ENCODE results near the gene OR4P4.

DNA sequence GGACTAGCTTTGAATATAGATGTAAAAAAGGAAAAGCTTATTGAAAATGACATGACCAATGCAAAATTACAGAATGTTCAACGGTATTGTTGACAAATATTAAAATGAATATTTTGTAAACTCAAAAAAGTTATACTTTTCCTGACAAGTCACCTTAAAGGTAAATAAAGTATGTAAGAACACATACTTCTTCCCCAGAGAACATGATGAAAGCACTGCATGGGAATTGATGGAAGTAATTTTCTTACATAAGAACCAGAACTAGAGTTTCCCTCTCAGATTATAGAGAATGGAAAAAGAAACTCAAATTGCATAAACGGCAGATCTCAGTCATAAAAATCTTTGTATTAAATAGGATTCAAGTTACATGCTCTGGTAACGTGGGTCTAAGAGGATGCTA is at the start of gene OR4P4:
- TF ChIP-seq ZNF768 (tag by site-specific recombination; IDR thresholded peaks at IDR 0.05) (no peak), CTCF (tag by site-specific recombination; IDR thresholded peaks at IDR 0.05) (no peak), ZNF354C (tag by site-specific recombination; IDR thresholded peaks at IDR 0.05; ENCODE audit: borderline replicate concordance, low read depth) (no peak)
- TF ChIP-seq, protein P1, sequence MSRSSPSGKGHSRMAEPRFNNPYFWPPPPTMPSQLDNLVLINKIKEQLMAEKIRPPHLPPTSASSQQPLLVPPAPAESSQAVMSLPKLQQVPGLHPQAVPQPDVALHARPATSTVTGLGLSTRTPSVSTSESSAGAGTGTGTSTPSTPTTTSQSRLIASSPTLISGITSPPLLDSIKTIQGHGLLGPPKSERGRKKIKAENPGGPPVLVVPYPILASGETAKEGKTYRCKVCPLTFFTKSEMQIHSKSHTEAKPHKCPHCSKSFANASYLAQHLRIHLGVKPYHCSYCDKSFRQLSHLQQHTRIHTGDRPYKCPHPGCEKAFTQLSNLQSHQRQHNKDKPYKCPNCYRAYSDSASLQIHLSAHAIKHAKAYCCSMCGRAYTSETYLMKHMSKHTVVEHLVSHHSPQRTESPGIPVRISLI (tag by site-specific recombination; IDR thresholded peaks at IDR 0.05) = no peak

Measured in HEK293 (cell line).